GM21619 (cell line): ENCODE results near the gene ST6GALNAC3.

ENCODE experiments used
- ATAC-seq: cut with Tn5 transposase; IDR thresholded peaks from one replicate; pipeline ENCODE4 v1.9.1; 2021; ENCODE audit not compliant: unreplicated experiment

ST6GALNAC3 gene

DNA sequence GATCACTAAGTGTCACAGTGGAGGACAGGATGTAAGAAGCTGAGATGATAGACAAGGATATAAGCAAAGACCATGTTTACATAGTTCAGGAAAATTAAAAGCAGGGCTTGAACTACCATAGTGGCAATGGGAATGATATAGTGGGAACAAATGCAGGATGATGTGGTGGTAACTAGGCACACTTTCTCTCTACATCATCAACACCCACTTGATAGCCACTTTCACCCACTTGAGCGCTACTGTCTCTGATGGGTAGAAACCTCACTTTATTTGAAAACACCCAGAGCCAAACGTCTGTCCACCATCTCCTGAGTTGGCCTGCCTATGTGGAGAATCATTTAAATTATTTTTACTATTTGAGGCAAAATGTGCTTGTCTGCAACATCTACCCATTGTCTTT, 487.7 kb downstream of the ST6GALNAC3 start:
- no peak for ATAC-seq

- no peak for ATAC-seq
These were observed 494.2 kb downstream of the ST6GALNAC3 start for GRCh38 chr1:76568573-76569238.

- no peak for ATAC-seq
These were observed 496.7 kb downstream of the ST6GALNAC3 start for GRCh38 chr1:76571248-76571647.

GRCh38 chr1:76572229-76572628, 497.7 kb downstream of the ST6GALNAC3 start:
- ATAC-seq: no peak

DNA sequence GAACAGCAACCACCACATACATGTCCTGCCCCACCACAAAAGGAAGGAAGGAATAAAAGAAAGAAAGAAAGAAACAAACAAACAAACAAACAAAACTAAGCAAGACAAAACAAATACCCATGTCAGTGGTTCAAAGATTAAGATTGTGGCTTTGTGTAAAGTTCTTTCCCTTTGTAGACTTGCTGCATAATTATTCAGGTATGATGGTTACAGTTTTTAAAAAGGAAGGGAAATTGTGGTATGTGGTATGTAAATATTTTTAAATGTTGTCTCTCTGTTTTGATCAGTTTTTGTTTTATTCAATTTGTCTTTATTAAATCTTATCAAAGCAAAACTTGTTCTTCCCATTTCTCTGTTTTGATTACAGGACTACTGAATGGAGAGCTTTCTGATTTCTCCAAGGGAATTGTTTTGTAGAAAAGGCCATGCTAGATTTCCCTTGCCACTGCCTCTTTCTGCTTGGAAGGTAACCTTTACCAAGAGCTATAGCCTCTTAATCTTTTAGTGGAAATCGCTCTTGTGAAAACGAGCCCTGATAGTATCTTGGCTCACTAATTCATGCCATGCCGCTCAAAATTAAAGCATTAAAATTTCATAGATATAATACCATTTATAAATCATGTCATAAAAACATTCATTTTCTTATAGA, 502.5 kb downstream of the ST6GALNAC3 start:
- ATAC-seq: no peak

GRCh38 chr1:76577525-76578185, 503.1 kb downstream of the ST6GALNAC3 start:
- ATAC-seq: no peak

DNA sequence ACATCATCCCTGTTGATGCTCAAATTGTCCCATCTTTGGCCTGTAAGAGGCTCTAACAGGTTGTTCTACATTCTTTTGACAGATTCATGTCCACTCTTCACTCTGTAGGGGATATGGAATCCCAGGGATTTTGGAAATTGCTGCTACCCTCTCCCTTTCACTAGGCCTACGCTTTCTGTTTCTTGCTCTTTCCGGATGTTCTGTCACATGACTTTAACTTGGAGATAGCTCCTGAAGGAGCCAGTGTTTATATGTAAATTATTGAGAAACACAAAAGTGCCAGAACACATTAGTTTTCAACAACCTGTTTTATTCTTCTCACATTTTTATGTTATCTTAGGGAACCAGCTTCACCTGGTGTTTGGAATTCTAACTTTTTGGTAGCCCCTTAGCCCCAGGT, 505.7 kb downstream of the ST6GALNAC3 start:
- no peak for ATAC-seq

DNA sequence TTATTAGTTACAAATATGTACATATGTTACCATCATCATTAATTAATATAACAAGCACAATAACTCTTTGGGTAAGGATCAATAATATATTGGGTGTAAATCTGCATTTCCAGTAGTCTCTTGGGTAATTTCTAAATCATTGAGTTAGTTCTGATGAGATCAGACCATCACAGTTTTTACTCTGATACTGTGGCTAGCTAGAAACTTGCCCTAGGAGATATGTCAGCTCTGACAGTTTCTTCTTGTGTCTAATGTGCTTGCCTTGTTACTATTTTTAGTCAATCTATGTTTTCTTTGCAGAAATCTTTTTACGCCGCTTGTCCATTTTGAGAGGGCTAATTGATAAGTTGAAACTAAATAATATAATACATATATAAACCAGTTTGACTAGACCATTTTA, 507.2 kb downstream of the ST6GALNAC3 start:
- no peak for ATAC-seq

GRCh38 chr1:76583235-76583868, 508.8 kb downstream of the ST6GALNAC3 start:
- ATAC-seq: no peak

DNA sequence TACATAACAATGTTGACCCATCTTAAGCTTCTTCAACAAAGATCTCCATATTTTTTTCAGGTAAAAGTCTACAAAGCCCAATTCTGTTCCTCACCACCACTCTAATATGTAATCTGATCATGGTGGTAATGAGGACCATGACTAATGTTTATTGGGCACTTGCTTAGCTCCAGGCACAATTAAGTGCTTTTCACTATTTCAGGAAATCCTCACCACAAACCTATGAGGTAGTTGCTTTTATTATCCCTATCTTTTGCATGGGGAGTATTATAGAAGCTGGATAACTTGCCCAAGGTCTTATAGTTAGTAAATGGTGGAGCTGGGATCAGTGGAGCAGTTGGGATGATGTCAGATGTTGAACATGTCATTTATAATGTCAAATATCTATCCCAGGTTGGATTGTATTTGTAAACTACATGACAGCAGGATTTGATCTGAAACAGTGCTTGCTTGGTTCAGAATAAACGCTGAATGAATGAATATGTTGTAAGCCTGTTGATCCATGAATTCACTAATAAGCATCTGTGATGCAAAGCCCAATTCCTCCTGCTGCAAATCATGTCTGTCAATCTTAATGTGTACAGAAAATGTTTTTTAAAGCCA, 509.4 kb downstream of the ST6GALNAC3 start:
- no peak for ATAC-seq

DNA sequence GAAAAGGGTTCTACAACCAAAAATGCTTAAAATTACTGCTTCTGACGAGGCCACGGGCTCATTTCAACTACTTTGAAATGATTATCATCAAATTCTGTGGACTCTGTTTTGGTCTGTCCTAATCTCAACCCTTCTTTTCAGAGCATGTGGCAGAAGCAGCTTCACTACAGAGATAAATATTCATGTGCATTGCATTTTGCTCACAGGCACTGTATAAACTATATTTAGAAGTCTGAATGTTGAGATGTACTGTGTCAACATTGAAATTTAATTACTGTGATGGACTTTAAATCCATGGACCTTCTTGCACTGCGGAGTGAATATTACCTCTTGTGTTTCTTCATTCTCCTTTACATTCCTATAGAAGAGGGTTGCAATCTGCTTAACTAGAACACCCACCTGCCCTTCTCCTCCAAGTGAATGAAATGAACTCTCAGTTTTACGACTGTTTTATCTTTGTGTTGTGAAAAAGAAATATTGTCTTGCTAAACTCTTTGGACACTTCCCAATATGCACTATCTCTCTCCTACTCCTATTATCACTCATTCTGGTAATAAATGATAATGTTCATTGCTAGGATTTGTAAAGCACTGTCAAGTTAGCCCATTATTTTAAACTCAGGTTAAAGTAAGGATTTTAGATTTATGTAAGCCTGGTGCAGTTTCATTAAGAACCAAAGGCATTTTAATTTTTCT, 511.6 kb downstream of the ST6GALNAC3 start:
- no peak for ATAC-seq

GRCh38 chr1:76587212-76587611, 512.7 kb downstream of the ST6GALNAC3 start:
- no peak for ATAC-seq

DNA sequence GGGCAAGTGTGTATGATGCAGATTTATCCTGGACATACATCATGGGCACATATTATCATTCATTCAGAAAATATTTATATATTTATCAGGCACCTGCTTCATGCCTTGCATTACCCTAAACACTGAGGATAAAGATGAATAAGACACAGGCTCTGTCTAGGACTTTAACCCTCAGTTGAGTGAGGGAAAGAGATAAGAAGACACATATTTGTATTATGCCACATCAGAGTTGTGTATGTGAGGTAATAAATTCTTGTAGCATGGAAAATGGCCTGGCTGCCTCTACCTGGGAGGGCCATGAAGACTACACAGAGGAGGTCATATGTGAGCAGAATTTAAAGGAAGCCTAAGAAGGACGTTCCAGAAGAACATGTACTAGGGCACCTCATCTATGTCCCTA, 516.9 kb downstream of the ST6GALNAC3 start:
- ATAC-seq: no peak

- ATAC-seq: no peak
These were observed 517.4 kb downstream of the ST6GALNAC3 start for GRCh38 chr1:76591963-76592362.

GRCh38 chr1:76593141-76593540, 518.6 kb downstream of the ST6GALNAC3 start:
- ATAC-seq: no peak

- ATAC-seq: no peak
These were observed 519.1 kb downstream of the ST6GALNAC3 start for GRCh38 chr1:76593618-76594017.

DNA sequence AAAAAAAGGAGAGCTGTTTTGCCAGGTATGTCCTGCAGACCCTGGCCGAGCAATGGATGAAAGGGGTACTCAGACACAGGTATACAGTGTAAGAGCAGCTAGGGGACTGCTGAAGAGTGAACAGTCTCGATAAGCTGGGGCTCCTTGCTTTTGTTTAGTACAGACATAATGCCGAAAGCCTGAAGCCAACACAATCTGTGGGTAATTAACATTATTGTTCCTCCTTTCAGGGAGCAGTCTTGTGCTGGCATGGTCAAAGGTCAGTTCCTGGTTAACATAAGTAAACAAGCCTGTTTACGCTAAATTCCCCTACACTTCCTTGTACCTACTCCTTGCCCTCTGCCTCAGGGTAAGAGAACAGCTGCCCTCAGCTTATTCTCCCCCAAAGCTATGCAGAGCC, 520.5 kb downstream of the ST6GALNAC3 start:
- ATAC-seq: no peak

DNA sequence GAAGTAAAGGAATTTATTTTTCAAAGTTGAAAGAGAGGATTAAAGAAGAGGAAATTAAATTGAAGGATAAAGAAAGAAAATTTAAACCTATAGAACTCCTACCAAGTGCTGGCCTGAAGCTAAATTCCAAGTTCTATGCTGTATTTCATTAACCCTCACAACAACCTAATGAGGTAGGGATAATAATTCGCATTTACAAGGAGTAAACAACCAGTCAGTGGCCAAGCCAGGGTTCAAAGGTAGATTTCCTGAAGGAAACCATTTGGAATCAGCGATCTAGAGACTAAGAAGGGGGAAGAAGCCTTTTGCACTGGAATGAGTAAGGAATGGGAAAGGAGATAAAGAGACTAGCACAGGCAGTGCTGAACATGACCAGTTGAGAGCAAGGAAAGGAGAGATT, 526.9 kb downstream of the ST6GALNAC3 start:
- no peak for ATAC-seq

- no peak for ATAC-seq
These were observed 533.2 kb downstream of the ST6GALNAC3 start for GRCh38 chr1:76607717-76608116.

DNA sequence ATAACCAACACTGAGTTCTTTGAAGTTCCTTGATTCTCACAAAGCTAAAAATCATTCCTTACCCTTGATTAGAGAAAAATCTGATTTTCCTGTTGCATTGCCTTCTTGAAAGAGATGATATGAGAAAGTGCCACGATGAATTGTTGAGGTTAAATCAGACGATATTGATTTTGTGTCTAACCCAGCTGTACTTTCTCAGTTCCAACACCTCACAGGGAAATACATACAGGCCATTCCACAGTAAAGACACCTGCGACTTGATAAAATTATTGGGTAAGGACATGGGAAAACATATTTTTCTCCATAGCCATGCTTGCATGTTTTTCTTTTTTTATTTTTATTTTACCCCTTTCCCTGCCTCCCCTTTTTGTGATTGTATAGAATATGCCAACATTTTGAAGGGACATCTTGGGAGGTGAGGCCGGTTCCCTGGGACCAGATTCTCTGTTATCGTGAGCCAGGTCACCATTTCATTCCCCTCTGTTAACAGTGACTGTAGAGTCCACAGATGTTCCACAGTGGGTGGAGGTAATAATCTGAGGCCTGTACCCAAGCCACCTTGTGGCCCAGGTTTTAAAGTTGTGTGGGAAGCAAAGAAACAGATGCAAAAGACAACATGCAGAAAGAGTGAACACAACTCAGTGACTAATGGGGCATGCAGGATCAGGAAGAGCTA, 537.4 kb downstream of the ST6GALNAC3 start:
- no peak for ATAC-seq
